ENCODE results near the gene PRM3.

GRCh38 chr16:11253995-11254912 is 19.2 kb downstream of the PRM3 start:
- TF ChIP-seq EZH2 (IDR thresholded peaks at IDR 0.05) = no peak
- TF ChIP-seq, protein P1, sequence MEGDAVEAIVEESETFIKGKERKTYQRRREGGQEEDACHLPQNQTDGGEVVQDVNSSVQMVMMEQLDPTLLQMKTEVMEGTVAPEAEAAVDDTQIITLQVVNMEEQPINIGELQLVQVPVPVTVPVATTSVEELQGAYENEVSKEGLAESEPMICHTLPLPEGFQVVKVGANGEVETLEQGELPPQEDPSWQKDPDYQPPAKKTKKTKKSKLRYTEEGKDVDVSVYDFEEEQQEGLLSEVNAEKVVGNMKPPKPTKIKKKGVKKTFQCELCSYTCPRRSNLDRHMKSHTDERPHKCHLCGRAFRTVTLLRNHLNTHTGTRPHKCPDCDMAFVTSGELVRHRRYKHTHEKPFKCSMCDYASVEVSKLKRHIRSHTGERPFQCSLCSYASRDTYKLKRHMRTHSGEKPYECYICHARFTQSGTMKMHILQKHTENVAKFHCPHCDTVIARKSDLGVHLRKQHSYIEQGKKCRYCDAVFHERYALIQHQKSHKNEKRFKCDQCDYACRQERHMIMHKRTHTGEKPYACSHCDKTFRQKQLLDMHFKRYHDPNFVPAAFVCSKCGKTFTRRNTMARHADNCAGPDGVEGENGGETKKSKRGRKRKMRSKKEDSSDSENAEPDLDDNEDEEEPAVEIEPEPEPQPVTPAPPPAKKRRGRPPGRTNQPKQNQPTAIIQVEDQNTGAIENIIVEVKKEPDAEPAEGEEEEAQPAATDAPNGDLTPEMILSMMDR (IDR thresholded peaks at IDR 0.05) = no peak
